H9 (cell line): ENCODE results near the gene SETD7. TPM values are rescaled to one million over a fixed set of nuclear protein-coding genes. Genes with fewer than 3 reads are reported as not detected.

Source experiments
- DNase-seq: peaks from one replicate; pipeline ENCODE4 v3.0.0-alpha.2; 2017
- H2AFZ ChIP-seq: one replicate; pipeline ENCODE4 v1.6.1; 2013; ENCODE audit warnings: mild to moderate bottlenecking, low read length, control low read depth, moderate library complexity
- H2AK5ac ChIP-seq: 2 replicates; pipeline ENCODE4 v1.6.1; 2013; ENCODE audit warnings: low read length, control low read depth, mixed read lengths; ENCODE audit not compliant: insufficient read length
- H2BK120ac ChIP-seq: one replicate; pipeline ENCODE4 v1.6.1; 2013; ENCODE audit warnings: low read depth, mild to moderate bottlenecking, low read length, control low read depth, inconsistent platforms; ENCODE audit not compliant: poor library complexity, severe bottlenecking
- H2BK12ac ChIP-seq: 2 replicates; pipeline ENCODE4 v1.6.1; 2013; ENCODE audit warnings: low read length, control low read depth, mixed read lengths, low read depth; ENCODE audit not compliant: insufficient read length
- H2BK15ac ChIP-seq: 2 replicates; pipeline ENCODE4 v1.6.1; 2013; ENCODE audit warnings: low read depth, low read length, control low read depth
- H2BK20ac ChIP-seq: one replicate; pipeline ENCODE4 v1.6.1; 2013; ENCODE audit warnings: low read depth, mild to moderate bottlenecking, low read length, control low read depth, inconsistent platforms; ENCODE audit not compliant: poor library complexity, severe bottlenecking
- H2BK5ac ChIP-seq: 2 replicates; pipeline ENCODE4 v1.6.1; 2013; ENCODE audit warnings: low read length, control low read depth, mixed read lengths; ENCODE audit not compliant: insufficient read length
- H3K14ac ChIP-seq: 2 replicates; pipeline ENCODE4 v1.6.1; 2013; ENCODE audit warnings: low read length, control low read depth; ENCODE audit not compliant: insufficient read depth
- H3K18ac ChIP-seq: 2 replicates; pipeline ENCODE4 v1.6.1; 2013; ENCODE audit warnings: low read depth, mild to moderate bottlenecking, mixed read lengths, low read length, control low read depth; ENCODE audit not compliant: insufficient read length
- H3K23ac ChIP-seq: 2 replicates; pipeline ENCODE4 v1.6.1; 2013; ENCODE audit warnings: low read length, control low read depth, mixed read lengths, low read depth; ENCODE audit not compliant: insufficient read length
- H3K23me2 ChIP-seq: 2 replicates; pipeline ENCODE4 v1.6.1; 2013; ENCODE audit warnings: low read depth, mild to moderate bottlenecking, mixed read lengths, low read length, control low read depth; ENCODE audit not compliant: insufficient read length, poor library complexity, severe bottlenecking
- H3K27ac ChIP-seq: 2 replicates; pipeline ENCODE4 v1.5.1; 2013; ENCODE audit warnings: low read length, control low read depth, mixed read lengths, low read depth; ENCODE audit not compliant: insufficient read length
- H3K27me3 ChIP-seq: 2 replicates; pipeline ENCODE4 v1.6.1; 2013; ENCODE audit warnings: low read length, control low read depth, inconsistent platforms; ENCODE audit not compliant: insufficient read depth
- H3K4ac ChIP-seq: 2 replicates; pipeline ENCODE4 v1.6.1; 2013; ENCODE audit warnings: low read depth, mild to moderate bottlenecking, control low read depth, inconsistent platforms, low read length, moderate library complexity
- H3K4me1 ChIP-seq: 2 replicates; pipeline ENCODE4 v1.6.1; 2013; ENCODE audit warnings: low read length, control low read depth, inconsistent platforms; ENCODE audit not compliant: insufficient read depth
- H3K4me2 ChIP-seq: 2 replicates; pipeline ENCODE4 v1.6.1; 2013; ENCODE audit warnings: low read length, control low read depth, mixed read lengths; ENCODE audit not compliant: insufficient read length, insufficient read depth
- H3K56ac ChIP-seq: 2 replicates; pipeline ENCODE4 v1.6.1; 2013; ENCODE audit warnings: low read depth, mild to moderate bottlenecking, mixed read lengths, low read length, control low read depth; ENCODE audit not compliant: insufficient read length
- H3K79me1 ChIP-seq: 2 replicates; pipeline ENCODE4 v1.6.1; 2013; ENCODE audit warnings: low read depth, mild to moderate bottlenecking, moderate library complexity, low read length, control low read depth, inconsistent platforms; ENCODE audit not compliant: insufficient read depth, poor library complexity, severe bottlenecking
- H3K79me2 ChIP-seq: 2 replicates; pipeline ENCODE4 v1.6.1; 2013; ENCODE audit warnings: low read length, control low read depth, inconsistent platforms; ENCODE audit not compliant: insufficient read depth
- H3K9ac ChIP-seq: 2 replicates; pipeline ENCODE4 v1.6.1; 2013; ENCODE audit warnings: low read length, control low read depth, mixed read lengths; ENCODE audit not compliant: insufficient read length; ENCODE audit errors: extremely low read depth
- H3K9me3 ChIP-seq: one replicate; pipeline ENCODE4 v1.6.1; 2013; ENCODE audit warnings: low read depth, low read length, inconsistent platforms; ENCODE audit not compliant: control insufficient read depth
- H3T11ph ChIP-seq: one replicate; pipeline ENCODE4 v1.6.1; 2013; ENCODE audit warnings: mild to moderate bottlenecking, low read length, control low read depth, inconsistent platforms
- H4K20me1 ChIP-seq: one replicate; pipeline ENCODE4 v1.6.1; 2013; ENCODE audit not compliant: control insufficient read depth, insufficient read length, insufficient read depth
- H4K5ac ChIP-seq: 2 replicates; pipeline ENCODE4 v1.6.1; 2013; ENCODE audit warnings: low read depth, mild to moderate bottlenecking, mixed read lengths, low read length, control low read depth; ENCODE audit not compliant: insufficient read length
- H4K8ac ChIP-seq: replicated peaks from 2 replicates; pipeline ENCODE4 v1.6.1; 2013; ENCODE audit warnings: low read length, control low read depth, mixed read lengths, low read depth; ENCODE audit not compliant: insufficient read length
- H4K91ac ChIP-seq: 2 replicates; pipeline ENCODE4 v1.6.1; 2013; ENCODE audit warnings: low read depth, mild to moderate bottlenecking, moderate library complexity, mixed read lengths, low read length, control low read depth; ENCODE audit not compliant: insufficient read length
- H3K27ac Mint-ChIP-seq, 3 experiments: 2 replicates in 2 of 3; 3 replicates in 1 of 3; pipeline ENCODE4 v1.8.0; 2020 to 2021; ENCODE audit warnings: mixed read lengths in 3 of 3, mild to moderate bottlenecking in 1 of 3, moderate library complexity in 1 of 3
- H3K27me3 Mint-ChIP-seq: 2 replicates; pipeline ENCODE4 v1.8.0; 2021; ENCODE audit warnings: low read depth, mild to moderate bottlenecking, moderate library complexity, mixed read lengths
- H3K36me3 Mint-ChIP-seq, 3 experiments: 2 replicates in 2 of 3; 3 replicates in 1 of 3; pipeline ENCODE4 v1.8.0; 2020 to 2021; ENCODE audit warnings: low read depth in 3 of 3, mixed read lengths in 3 of 3; ENCODE audit not compliant: insufficient read depth in 1 of 3
- H3K4me1 Mint-ChIP-seq, 2 experiments: 2 replicates each; pipeline ENCODE4 v1.8.0; 2020; ENCODE audit warnings: mixed read lengths in 2 of 2
- H3K4me3 Mint-ChIP-seq, 2 experiments: 2 replicates in 1 of 2; 3 replicates in 1 of 2; pipeline ENCODE4 v1.8.0; 2020 to 2021; ENCODE audit warnings: mild to moderate bottlenecking in 2 of 2, mixed read lengths in 2 of 2, moderate library complexity in 1 of 2
- H3K9me3 Mint-ChIP-seq, 2 experiments: 2 replicates in 1 of 2; 3 replicates in 1 of 2; pipeline ENCODE4 v1.8.0; 2020; ENCODE audit warnings: mild to moderate bottlenecking in 2 of 2, mixed read lengths in 2 of 2, moderate library complexity in 1 of 2
- CTCF ChIP-seq: fragments of 200-600 bp; sonication (generic); conservative IDR thresholded peaks from 3 replicates; pipeline ENCODE4 v1.8.0; 2021; ENCODE audit warnings: antibody characterized with exemption, mild to moderate bottlenecking
- WGBS: extraction: QIAGEN DNeasy Blood & Tissue Kit; methylation state at CpG from one replicate; pipeline ENCODE4 v1.1.7; 2013; ENCODE audit warnings: missing lambda C conversion rate, low lambda C conversion rate, mixed read lengths; ENCODE audit not compliant: insufficient read length; ENCODE audit errors: extremely low coverage; 5-methylcytosine and 5-hydroxymethylcytosine counted together
- total RNA-seq: library from RNA; stranded (reverse); gene quantifications from 2 replicates; pipeline ENCODE4 v1.2.1, GENCODE V29; 2021

Gene SETD7
- total RNA-seq, 1 experiment from 2014 or later: 1.5 TPM

- H3K9ac ChIP-seq: no peak overlapping the region
- no peak overlapping the region for H3K4ac ChIP-seq
- no peak overlapping the region for H2AK5ac ChIP-seq
- no peaks in the 10 kb centered on the region for H3K79me2 ChIP-seq
- Mint-ChIP-seq H3K4me1 (peaks cover 30 to 41% of the 10 kb centered on the region in 2 experiments), H3K27ac (no peak overlapping the region), H3K9me3 (peaks cover 0 to 3% of the 10 kb centered on the region in 2 experiments; a peak in 2 of 5 replicates), H3K4me3 (peak overlapping the region; percentile 77 to 95), H3K27me3 (peaks cover 69% of the 10 kb centered on the region), H3K36me3 (no peaks in the 10 kb centered on the region; a peak in 2 of 7 replicates)
- H2BK20ac ChIP-seq: no peak overlapping the region
- DNase-seq: no peak
- H2BK5ac ChIP-seq: no peak overlapping the region
- no peak overlapping the region for H4K5ac ChIP-seq
- peaks cover 19% of the 10 kb centered on the region for H3K23me2 ChIP-seq
- no peak overlapping the region for H4K8ac ChIP-seq
- no peak overlapping the region for H2BK15ac ChIP-seq
- no peak for TF ChIP-seq CTCF
- H3K27ac ChIP-seq: no peak overlapping the region
- H3K9me3 ChIP-seq: no peaks in the 10 kb centered on the region
- no CpG with 5 or more reads among the region's 1 CpG for WGBS
- H3K27me3 ChIP-seq: peaks cover 25% of the 10 kb centered on the region
- no peaks in the 10 kb centered on the region for H3K79me1 ChIP-seq
- no peak overlapping the region for H2BK12ac ChIP-seq
- H4K91ac ChIP-seq: no peak overlapping the region
- H3K18ac ChIP-seq: no peak overlapping the region
- no peaks in the 10 kb centered on the region; the same call in 1 of the 2 replicates for H3K4me1 ChIP-seq
- H2BK120ac ChIP-seq: no peak overlapping the region
- no peak overlapping the region for H3K23ac ChIP-seq
- no peak overlapping the region for H3K14ac ChIP-seq
- H2AFZ ChIP-seq: no peak overlapping the region
- no peaks in the 10 kb centered on the region for H4K20me1 ChIP-seq
- no peak overlapping the region for H3K56ac ChIP-seq
- H3K4me2 ChIP-seq: peak overlapping the region; percentile 73
- H3T11ph ChIP-seq: no peak overlapping the region
These were observed 1.5 kb downstream of the SETD7 start for GRCh38 chr4:139554642-139554892.
